Measurements from ENCODE around the gene SCN2B.

DNA sequence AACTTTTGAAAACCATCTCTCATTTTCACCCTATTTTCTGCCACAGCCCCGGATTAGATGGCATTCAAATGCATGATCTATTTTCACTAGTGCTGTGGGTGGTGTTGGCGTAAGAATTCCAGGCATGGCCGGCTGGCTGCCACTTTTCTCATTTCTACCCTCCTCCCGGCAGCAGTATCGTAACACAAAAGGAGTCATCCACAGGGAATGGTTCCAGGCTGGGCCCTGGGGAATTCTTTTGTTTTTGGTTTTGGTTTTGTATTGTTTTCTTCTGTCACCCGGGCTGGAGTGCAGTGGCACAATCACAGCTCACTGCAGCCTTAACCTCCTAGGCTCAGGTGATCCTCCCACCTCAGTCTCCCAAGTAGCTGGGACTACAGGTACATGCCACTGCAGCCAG is 34.6 kb upstream of the SCN2B start:
- TF ChIP-seq CTCF (conservative IDR thresholded peaks at IDR 0.05; ENCODE audit: low read depth, low read length), result no peak
- TF ChIP-seq POLR2A (IDR thresholded peaks at IDR 0.05; ENCODE audit: low read depth, low read length), result no peak

All from IMR-90 (cell line).